Vagina (tissue), 2 donors: ENCODE data around the gene DCUN1D2.

Experiments used
- CTCF ChIP-seq, 3 experiments: fragments of 450-650 bp in 2 of 3; fragments of 200-600 bp in 1 of 3; sonication (generic) in 1 of 3; IDR thresholded peaks; one replicate each; pipeline ENCODE4 v1.5.1; 2017 to 2019; ENCODE audit warnings: antibody characterized with exemption in 3 of 3, mild to moderate bottlenecking in 2 of 3, moderate library complexity in 2 of 3
- POLR2A ChIP-seq, 2 donors: fragments of 450-650 bp; IDR thresholded peaks; one replicate each; pipeline ENCODE4 v1.6.1; 2017; ENCODE audit warnings: antibody characterized with exemption in 2 of 2, mild to moderate bottlenecking in 2 of 2, moderate library complexity in 2 of 2
- POLR2AphosphoS5 ChIP-seq, 2 donors: sonication (generic); formaldehyde crosslinking; IDR thresholded peaks; one replicate each; pipeline ENCODE4 v1.9.0; 2017; ENCODE audit warnings: antibody characterized with exemption in 2 of 2, mild to moderate bottlenecking in 2 of 2, low read depth in 1 of 2; ENCODE audit not compliant: insufficient read depth in 1 of 2

- TF ChIP-seq CTCF (IDR thresholded peaks at IDR 0.05) (no peak), POLR2A (IDR thresholded peaks at IDR 0.05) (no peak), POLR2AphosphoS5 (IDR thresholded peaks at IDR 0.05; ENCODE audit: insufficient read depth in 1 of 2, low read depth in 1 of 2) (no peak)
Observed at GRCh38 chr13:113461022-113461751, 29.3 kb downstream of the DCUN1D2 start.
